Measurements from ENCODE around the gene TCF7L2. TPM values are rescaled to one million over a fixed set of nuclear protein-coding genes. Genes with fewer than 3 reads are reported as not detected.

TCF7L2 gene
- total RNA-seq, 1 donor from 2014 or later, result 88.2 TPM

DNA sequence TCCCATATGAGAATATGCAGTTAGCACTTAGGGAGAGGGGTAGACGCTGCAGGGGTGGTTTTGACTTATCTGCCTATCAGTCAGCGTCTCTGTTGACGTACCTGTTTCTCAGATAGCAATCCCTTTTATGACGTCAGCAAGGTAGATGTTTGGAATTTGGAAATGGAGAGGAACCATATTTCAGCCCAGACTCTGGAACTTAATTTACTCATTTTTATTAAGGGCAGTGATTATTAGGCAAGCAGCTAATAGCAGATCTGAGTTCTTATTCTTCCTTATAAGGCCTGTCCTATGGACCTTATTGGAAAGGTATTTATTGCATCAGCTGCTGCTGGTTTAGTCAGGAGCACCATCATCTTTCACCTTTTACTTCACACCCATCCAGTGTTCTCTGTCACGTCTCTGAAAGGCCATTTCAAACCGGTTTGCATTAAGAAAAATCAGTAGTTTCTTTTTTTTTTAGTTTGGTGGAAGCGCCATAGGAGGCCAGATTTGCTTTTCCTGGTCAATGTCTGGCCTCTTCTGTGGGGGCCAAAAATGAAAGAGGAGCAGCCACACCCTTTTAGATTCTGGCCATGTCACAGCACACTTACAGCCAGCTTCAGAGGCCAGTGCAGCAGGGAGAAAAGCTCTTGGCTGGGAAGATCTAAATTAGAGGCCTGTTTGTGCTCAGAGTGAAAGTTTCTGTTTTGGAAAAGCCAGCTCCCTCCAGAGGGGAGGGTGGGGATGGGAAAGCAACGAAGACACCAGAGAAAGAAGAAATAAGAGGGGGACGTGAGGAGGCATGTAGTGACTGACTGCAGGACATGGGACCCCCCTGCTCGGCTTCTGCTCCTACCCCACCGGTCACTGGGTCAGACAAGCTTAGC lies 146.3 kb downstream of the TCF7L2 start:
- no peak for DNase-seq (ENCODE audit: extremely low spot score, unreplicated experiment)
- Mint-ChIP-seq H3K27me3 (ENCODE audit: unreplicated experiment) (no peaks in the 10 kb centered on the region), H3K4me3 (ENCODE audit: unreplicated experiment) (no peak overlapping the region), H3K9me3 (ENCODE audit: unreplicated experiment) (no peaks in the 10 kb centered on the region), H3K27ac (ENCODE audit: unreplicated experiment) (peak overlapping the region; percentile 75), H3K36me3 (ENCODE audit: unreplicated experiment) (peaks cover 52% of the 10 kb centered on the region), H3K4me1 (ENCODE audit: unreplicated experiment) (peaks cover 47% of the 10 kb centered on the region)
- TF ChIP-seq, protein P1, sequence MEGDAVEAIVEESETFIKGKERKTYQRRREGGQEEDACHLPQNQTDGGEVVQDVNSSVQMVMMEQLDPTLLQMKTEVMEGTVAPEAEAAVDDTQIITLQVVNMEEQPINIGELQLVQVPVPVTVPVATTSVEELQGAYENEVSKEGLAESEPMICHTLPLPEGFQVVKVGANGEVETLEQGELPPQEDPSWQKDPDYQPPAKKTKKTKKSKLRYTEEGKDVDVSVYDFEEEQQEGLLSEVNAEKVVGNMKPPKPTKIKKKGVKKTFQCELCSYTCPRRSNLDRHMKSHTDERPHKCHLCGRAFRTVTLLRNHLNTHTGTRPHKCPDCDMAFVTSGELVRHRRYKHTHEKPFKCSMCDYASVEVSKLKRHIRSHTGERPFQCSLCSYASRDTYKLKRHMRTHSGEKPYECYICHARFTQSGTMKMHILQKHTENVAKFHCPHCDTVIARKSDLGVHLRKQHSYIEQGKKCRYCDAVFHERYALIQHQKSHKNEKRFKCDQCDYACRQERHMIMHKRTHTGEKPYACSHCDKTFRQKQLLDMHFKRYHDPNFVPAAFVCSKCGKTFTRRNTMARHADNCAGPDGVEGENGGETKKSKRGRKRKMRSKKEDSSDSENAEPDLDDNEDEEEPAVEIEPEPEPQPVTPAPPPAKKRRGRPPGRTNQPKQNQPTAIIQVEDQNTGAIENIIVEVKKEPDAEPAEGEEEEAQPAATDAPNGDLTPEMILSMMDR (IDR thresholded peaks at IDR 0.05), result no peak

DNA sequence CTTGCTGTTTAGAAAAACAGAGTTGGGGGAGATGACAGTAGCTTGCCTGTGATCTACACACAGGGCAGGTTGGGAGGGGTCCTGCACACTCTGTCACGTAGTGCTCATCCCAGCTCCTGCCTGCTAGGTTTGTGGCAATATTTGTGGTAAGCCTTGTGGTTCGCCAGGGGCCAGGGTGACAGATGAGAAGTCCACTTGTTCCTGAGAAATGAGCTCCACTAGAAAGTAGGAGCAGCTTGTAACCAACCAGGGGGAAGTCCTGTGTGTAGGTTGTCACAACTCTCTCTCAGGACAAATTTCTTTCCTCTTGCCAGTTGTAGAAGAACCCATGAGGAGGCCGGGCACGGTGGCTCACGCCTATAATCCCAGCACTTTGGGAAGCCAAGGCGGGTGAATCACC lies 147.0 kb downstream of the TCF7L2 start:
- no peak overlapping the region for H3K4me3 Mint-ChIP-seq (ENCODE audit: unreplicated experiment)
- H3K4me1 Mint-ChIP-seq (ENCODE audit: unreplicated experiment), result peaks cover 47% of the 10 kb centered on the region
- no peaks in the 10 kb centered on the region for H3K9me3 Mint-ChIP-seq (ENCODE audit: unreplicated experiment)
- peaks cover 48% of the 10 kb centered on the region for H3K36me3 Mint-ChIP-seq (ENCODE audit: unreplicated experiment)
- H3K27ac Mint-ChIP-seq (ENCODE audit: unreplicated experiment), result peak overlapping the region; percentile 75
- H3K27me3 Mint-ChIP-seq (ENCODE audit: unreplicated experiment), result no peaks in the 10 kb centered on the region
- no peak for DNase-seq (ENCODE audit: extremely low spot score, unreplicated experiment)
- TF ChIP-seq, protein P1 (IDR thresholded peaks at IDR 0.05), result no peak

DNA sequence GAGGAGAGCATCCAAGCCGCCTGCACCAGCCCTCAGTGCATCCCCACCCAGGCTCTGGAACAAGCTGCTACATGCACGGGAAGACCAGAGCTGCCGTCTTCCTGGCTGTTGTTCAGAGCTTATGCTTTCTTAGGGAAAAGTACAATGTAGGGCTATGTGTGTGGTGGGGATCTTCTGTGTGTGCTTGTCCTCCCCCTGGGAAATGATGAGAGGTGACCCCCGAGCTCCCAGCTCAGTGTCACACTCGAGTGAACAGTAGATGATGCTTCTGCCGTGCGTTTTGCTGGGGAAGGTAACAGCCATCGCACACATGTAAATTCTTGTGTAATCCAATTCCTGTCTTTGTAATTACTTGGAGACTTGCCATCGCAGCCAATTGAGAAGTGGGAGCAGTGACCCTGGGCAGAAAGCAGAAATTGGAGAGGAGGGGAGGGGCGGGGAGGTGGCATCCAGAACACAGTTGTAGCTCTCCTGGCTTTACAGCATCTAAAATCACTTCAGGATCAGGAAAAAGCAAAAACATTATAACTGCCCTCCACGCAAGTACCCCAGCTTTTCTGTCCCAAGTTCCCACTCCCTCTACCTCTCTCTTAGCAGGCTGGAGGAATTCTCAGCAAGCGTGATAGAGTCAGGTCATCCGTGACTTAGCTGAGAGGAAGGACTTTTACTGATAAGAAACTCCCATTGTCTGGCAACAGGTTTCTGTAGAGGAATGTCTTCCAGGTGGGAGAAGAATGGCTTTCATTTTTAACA lies 149.6 kb downstream of the TCF7L2 start:
- Mint-ChIP-seq H3K27me3 (ENCODE audit: unreplicated experiment) (no peaks in the 10 kb centered on the region), H3K4me3 (ENCODE audit: unreplicated experiment) (no peak overlapping the region), H3K9me3 (ENCODE audit: unreplicated experiment) (no peaks in the 10 kb centered on the region), H3K36me3 (ENCODE audit: unreplicated experiment) (peaks cover 29% of the 10 kb centered on the region), H3K27ac (ENCODE audit: unreplicated experiment) (peak overlapping the region; percentile 62), H3K4me1 (ENCODE audit: unreplicated experiment) (peaks cover 47% of the 10 kb centered on the region)
- DNase-seq (ENCODE audit: extremely low spot score, unreplicated experiment), result no peak
- TF ChIP-seq, protein P1 (IDR thresholded peaks at IDR 0.05), result no peak

DNA sequence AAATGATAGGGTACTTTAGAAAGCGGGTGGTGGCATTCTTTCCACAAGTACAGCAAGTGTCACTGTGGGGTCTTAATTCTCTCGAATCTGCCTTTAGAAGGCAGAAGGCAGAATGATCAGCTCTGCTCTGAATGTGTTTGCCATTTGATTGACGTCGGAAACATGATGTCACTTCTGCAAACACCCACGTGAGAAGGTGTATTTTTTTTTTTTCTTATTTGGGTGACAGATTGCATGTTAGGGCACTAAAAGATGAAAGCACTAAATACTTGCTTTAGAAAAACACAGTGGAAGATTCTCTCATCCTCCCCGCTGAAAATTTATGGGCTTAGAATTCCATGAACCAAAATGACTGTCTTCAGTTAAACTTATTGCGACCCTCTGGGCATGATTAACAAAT lies 150.2 kb downstream of the TCF7L2 start:
- Mint-ChIP-seq H3K27ac (ENCODE audit: unreplicated experiment) (no peak overlapping the region), H3K27me3 (ENCODE audit: unreplicated experiment) (no peaks in the 10 kb centered on the region), H3K36me3 (ENCODE audit: unreplicated experiment) (peaks cover 31% of the 10 kb centered on the region), H3K4me1 (ENCODE audit: unreplicated experiment) (peaks cover 46% of the 10 kb centered on the region), H3K9me3 (ENCODE audit: unreplicated experiment) (no peaks in the 10 kb centered on the region), H3K4me3 (ENCODE audit: unreplicated experiment) (no peak overlapping the region)
- TF ChIP-seq, protein P1 (IDR thresholded peaks at IDR 0.05), result no peak
- DNase-seq (ENCODE audit: extremely low spot score, unreplicated experiment), result no peak
